GM19372 (cell line): Measurements from ENCODE around the gene PTGIS.

Source experiments
- ATAC-seq: cut with Tn5 transposase; IDR thresholded peaks from one replicate; pipeline ENCODE4 v1.9.1; 2021; ENCODE audit warnings: mild to moderate bottlenecking, low read depth, moderate library complexity; ENCODE audit not compliant: unreplicated experiment

PTGIS gene

GRCh38 chr20:49597825-49598395 is 30.0 kb upstream of the PTGIS start:
- ATAC-seq = no peak

DNA sequence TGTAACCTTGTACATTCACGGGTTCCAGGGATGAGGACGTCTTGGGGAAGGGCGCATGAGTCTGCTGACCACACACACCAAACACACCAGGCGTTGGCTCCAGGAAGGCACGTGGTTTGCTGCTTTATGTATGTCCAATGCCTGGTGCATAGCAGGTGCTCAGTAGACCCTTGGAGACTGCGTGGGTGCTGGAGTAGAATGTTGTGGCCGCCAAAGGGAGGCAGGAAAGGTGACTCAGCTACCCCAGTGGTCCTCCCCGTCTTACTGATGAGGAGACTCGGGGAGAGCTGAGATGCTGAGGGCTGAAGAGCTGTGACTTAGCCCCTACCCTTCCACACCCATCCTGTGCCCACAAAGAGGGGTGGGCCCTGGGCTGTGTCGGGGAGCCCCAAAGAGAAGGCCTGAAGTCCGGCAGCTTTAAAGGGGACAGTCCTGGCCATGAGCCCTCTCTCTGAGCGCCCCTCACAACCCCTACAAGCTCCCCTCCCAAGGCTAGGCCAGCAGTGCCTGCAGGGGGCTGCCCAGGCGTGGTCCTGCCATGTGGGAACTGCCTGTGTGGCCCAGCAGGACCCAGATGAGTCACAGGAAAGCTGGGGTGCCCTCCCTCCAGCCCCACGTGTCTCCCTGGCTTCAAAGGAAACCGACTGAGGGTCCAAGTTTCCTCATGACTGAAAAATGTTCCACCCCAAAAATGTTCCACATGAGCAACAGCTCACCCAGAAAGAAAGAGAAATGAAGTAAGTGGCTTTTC is 28.0 kb upstream of the PTGIS start:
- ATAC-seq = no peak

GRCh38 chr20:49595346-49595745 is 27.4 kb upstream of the PTGIS start:
- no peak for ATAC-seq

GRCh38 chr20:49594931-49595315 is 27.0 kb upstream of the PTGIS start:
- ATAC-seq = no peak

- no peak for ATAC-seq
Measured at GRCh38 chr20:49594143-49594930, 26.4 kb upstream of the PTGIS start.

DNA sequence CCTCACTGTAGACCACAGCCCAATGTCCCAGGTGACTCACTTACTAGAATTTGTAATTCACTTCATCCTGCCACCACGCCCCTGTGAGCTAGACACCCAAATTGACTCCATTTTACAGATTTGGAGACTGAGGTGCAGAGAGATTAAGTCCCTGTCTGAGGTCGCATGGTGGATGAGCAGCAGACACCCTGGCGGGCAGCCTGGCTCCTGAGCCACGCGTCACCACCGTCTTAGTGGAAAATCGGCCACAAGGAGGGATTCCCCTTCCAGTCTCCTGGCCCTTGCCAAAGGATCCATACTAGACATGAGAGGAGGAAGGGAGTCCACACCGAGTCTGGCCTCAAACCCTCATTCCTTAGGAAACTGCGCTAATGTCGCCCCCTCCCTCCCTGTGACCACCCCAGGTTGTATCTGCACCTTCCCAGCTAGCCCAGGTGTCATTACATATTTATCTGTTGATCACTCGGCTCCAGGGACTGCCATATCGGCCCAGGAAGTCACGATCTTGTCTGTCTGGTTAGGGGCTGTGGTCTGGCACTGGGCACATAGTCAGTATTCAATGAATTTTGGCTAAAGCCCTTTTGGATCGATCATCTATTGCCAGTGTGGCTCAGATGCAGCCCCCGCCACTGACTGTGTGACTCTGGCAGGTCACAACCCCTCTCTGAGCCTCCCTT is 25.7 kb upstream of the PTGIS start:
- ATAC-seq = no peak

DNA sequence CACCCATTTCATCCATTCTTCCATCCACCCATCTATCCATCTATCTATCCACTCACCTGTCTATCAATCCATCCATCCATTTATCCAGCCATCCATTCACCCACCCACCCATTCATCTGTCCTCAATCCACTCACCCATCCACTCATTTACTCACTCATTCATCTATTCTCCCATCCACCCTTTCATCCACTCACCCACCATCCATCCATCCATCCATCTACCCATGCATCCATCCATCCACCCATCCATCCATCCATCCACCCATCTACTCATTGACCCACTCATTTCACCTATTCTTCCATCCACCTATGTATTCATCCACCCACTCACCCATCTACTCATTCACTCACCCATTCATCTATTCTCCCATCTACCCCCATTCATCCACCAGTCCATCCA is 24.2 kb upstream of the PTGIS start:
- ATAC-seq = no peak

DNA sequence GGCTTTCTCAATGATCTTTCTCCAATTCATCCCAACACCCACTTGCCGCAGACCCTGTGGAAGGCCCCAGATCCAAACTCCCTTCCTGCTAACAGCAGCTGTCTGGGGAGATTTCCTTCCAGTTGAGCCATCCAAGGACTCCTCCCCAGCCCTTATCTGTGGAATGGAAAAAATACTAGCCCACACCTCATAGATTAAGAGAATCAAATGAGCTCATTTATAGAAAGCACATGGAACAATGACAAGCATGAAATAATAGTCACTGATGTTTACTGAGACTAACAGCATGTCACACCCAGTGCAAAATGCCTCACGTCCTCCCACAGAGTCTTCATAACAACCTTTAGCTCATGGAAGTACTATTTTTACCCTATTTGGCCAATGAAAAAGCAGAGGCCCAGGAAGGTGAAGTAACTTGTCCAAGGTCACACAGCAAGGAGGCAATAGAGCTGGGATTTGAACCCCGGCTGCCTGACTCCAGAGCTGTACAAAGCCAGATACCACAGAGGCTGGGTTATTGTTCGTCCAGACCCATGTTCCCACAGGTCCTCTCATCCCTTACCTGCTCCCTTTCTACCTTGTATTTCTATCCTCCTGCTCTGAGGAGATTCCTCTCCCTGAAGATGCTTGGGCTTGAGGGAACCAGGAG is 23.4 kb upstream of the PTGIS start:
- ATAC-seq = no peak

DNA sequence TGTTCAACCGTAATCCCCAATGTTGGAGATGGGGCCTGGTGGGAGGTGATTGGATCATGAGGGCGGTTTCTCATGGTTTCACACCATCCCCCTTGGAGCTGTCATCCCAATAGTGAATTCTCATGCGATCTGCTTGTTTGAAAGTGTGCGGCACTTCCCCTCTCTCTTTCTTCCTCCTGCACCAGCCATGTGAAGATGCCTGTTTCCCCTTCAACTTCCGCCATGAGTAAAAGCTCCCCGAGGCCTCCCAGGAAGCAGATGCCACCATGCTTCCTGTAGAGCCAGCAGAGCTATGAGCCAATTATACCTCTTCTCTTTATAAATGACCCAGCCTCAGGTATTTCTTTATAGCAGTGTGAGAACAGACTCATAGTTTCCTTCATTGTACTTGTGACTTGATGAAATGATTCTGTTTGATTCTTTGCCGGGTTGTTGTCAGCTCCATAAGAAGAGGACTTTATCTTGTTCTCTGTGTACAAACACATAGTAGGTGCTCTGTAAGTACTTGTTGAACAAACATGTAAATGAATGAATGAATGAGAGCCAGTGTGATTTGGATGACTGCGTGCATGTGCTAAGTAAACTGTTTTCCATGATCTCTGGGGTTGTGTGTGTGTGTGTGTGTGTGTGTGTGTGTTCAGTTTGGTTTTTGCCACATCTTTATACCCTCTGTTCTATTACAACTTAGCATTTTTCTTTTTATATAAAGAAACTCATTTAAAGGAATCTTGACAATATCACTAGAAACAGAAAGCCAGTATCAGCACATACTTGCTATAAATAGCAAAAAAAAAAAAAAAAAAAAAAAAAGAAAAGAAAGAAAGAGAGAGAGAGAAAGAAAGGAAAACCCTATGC is 22.5 kb upstream of the PTGIS start:
- no peak for ATAC-seq

DNA sequence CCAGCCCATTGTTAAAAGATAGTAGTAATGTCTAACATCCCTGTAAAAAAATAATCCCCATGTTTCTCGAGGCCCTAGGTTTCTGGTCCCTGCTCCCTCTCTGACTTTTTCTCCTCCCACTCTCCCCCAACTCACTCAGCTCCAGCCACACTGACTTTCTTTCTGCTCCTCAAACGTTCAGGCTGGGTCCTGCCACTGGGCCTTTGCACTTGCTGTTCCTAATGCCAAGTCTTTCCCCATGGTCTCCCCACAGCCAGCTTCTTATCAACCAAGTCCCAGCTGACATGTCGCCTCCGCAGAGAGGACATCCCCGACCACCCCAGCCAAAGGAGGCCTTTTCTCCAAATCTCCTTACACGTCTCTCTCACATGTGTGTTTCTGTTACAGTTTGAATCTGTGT is 21.8 kb upstream of the PTGIS start:
- no peak for ATAC-seq

DNA sequence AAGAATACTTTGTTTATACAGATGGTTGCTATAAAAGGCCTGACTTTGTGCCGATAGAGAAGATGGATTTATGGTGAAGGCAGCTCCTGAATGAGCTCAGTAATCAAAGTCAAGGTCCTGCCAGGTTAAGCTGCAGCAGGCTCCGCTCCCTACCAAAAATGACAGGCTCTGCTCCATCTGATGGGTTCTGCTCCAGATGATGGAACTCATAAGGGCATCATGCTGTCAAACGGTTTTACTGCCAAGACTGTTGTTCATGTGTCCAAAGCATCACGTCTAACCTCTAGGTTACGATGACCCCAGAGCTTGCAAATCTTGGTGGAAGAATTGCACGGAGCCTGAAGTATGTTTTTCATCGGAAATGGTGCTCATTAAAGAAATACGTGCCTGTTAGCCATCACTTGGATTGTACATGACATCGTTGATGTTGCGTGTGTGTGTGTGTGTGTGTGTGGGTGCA is 19.2 kb upstream of the PTGIS start:
- ATAC-seq = no peak

DNA sequence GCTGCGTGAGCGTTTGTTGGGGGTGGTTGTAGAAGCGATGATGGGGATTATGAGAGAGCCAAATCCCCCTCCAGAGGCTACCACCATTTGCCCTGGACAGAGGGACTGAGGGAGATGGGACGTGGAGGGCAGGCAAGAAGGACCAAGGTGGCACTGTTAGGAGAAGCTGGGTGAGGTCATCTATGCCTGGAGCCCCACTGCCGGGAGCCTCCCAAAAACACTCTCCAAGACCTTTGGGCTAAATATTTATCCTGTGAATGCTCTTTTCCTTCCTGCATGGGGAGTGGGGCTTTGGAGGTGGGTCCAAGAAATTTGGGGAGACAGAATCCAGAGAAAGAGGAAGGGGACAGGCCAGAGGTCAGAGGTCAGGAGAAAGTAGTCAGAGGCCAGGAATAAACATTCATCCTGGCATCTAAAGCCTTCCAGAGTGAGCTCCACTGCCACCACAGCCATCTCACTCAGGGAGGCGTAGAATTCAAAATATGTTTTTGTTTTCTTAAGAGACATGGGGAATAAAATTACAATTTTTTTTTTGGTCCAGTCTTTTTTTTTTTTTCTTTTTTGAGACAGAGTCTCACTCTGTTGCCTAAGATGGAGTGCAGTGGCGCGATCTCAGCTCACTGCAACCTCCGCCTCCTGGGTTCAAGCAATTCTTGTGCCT is 17.8 kb upstream of the PTGIS start:
- ATAC-seq = no peak

DNA sequence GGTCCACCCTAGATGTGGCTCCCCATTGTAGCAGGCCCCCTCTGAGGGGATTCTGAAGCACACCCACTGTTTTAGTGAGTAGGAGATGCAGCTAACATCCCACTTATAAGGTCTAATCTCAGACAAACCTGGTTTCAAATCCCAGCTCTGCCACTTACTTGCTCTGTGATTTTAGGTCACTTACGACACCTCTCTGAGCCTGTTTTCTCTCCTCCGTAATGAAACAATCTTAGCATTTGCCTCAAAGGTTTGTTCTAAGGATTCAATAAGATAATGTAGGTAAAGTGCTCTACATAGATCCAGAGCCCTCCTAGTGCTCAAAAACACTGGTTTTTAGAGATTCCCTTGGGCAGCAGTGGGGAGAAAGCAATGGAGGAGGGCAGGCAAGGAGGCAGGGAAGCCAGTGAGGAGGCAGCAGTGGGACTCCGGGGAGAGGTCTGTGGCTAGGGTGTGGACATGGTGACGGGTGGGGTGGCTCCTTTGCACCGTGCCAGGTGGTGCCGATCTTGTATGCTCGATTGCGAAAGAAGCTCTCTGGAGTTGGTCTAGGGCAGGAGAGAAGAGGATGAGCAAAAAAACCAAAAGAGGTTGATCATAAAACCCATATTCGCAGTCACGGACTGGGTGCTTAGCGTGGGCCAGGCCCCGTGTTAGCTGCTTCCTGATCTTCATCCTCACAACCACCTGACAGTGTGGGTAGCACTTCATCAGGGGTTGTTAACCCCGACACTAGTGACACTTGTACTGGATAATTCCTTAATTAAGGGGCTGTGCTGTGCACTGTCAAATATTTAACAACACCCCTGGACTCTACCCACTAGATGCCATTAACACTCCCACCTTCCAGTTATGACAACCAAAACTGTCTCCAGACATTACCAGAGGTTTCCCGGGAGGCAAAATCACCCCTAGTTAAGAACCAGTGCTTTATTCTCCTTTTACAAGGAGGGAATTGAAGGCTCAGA is 16.8 kb upstream of the PTGIS start:
- no peak for ATAC-seq

DNA sequence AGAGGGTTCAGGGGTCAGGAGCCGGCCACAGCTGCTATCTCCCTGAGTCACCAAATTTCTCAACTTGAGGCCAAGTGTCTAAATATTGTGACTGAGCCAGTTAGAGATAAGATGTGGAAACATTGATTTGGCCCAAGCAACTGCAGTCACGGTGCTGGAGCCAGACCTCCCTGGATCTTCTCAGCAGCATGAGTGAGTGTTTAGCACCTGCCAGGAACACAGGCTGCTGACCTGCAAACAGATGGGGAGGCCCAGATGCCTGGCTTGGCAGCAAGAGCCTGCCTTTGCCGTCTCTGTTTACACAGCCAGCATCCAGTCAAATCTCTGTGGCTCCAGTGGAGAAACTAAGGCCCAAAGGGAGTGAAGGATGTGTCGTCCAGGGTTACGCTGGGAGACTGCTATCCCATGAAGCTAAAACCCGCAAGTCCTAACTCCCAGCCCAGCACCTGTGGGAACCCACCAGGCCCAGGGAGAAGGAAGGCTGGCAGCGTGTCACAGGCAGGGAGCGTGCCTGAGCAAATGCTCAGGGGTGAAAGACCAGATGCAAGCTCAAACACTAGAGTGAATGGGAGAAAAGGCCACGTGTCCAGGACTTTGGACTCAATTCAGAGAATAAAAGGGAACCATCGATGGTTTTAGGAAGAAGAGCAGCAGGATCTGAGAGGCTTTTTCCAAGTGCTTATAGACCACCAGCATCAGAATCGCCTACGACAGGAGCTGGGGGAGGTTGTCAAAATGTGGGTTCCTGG is 15.9 kb upstream of the PTGIS start:
- no peak for ATAC-seq

DNA sequence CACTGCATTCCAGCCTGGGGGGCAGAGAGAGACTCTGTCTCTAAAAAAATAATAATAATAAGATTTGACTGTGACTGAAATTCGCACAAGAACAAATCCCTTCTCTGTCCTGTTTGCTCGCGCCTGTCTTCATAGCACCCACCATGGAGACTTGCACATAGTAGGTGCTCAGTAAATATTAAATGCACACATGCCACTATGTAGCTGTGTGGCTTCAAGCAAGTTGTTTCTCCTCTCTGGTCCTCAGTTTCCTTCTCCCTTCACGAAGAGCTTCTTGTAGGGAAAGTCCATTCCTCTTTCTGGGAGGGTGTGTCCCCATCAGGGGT is 15.4 kb upstream of the PTGIS start:
- ATAC-seq = no peak

GRCh38 chr20:49582413-49583334 is 14.7 kb upstream of the PTGIS start:
- no peak for ATAC-seq
